Subcutaneous adipose tissue (tissue), 4 donors: ENCODE results near the gene CD96. TPM values are rescaled to one million over a fixed set of nuclear protein-coding genes. Genes with fewer than 3 reads are reported as not detected.

ENCODE experiments used
- CTCF ChIP-seq: fragments of 450-650 bp; IDR thresholded peaks from one replicate; pipeline ENCODE4 v1.5.1; 2016; ENCODE audit warnings: low read depth, mild to moderate bottlenecking, control low read depth, antibody characterized with exemption, moderate library complexity
- total RNA-seq, 4 donors: library from RNA; depleted of rRNA; stranded (reverse); fragments of >200 nt; gene quantifications; one replicate each; pipeline ENCODE4 v1.1.0, GENCODE V29; 2016

The CD96 gene
- total RNA-seq, 4 donors from 2014 or later = 0.88 to 3.7 (median 2.1) TPM

DNA sequence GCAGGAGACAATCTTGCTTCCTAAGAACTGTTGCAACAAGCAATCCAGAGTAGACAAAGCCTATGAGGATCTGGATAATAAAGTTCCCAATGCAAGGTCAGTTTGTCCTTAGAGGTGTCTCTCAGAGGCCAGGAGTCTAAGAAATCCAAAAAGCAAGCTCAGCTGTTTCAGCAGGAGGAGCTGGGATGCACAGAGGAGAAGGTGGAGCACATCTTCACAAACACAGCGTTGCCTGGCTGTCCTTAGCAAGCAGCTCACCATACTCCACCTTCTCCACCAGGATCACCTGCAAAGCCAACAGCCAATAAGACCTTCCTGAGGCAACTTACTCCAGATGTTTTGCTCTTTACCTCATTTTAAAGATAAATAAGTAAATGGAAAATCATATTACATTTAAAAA lies 52.8 kb downstream of the CD96 start:
- TF ChIP-seq CTCF = no peak

DNA sequence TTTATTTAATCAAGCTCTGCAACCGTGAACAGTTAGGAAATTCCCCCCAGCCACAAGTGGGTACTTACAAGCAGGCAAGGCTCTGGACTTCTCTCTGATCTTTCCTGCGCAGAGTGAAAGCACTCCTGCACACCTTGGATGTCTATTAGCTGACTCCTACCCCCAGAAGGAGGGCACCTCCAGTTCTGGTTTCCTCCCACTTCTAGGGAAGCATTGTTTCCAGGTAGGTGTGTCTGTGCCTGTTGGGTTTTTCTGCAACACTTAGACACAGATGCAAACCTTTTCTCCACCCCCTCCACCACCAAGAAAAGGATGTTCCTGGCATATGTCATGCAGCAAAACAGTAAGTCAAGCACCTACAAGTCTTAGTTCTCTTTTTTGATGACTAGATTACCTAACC lies 53.2 kb downstream of the CD96 start, which contains the start of gene ZBED2:
TSS of gene ZBED2 (minus strand) at position 115 of the 400 bp plus-strand sequence. CDS start 1,145 bp downstream, outside the sequence.
- TF ChIP-seq CTCF = no peak

GRCh38 chr3:111596328-111596727 lies 54.3 kb downstream of the CD96 start:
- TF ChIP-seq CTCF = no peak

- TF ChIP-seq CTCF = no peak
These were observed 56.1 kb downstream of the CD96 start for GRCh38 chr3:111598139-111598538.

- TF ChIP-seq CTCF = no peak
These were observed 56.6 kb downstream of the CD96 start for GRCh38 chr3:111598552-111598951.

DNA sequence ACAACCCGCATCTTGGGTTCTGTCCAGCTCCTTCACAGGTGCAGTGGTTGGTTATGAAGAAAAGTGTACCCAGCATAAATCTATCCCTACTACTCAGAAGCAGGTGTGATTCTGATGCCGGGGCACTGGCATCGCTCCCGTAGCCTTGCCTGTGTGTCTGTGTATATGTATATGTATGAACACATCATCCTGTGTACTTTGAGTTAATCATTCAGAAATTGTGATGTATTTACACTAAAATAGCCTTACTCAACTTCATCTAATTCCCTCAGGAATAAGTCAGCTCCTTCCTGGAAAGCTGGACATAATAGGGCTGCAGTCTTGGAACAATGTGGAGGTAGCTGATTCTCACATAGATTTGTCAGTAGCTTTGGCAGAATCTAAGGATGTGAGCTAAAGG lies 59.8 kb downstream of the CD96 start:
- TF ChIP-seq CTCF = no peak

GRCh38 chr3:111603679-111604078 lies 61.7 kb downstream of the CD96 start:
- TF ChIP-seq CTCF = no peak
